Bronchial epithelial cell (primary cell): ENCODE results near the gene BCKDHA. TPM values are rescaled to one million over a fixed set of nuclear protein-coding genes. Genes with fewer than 3 reads are reported as not detected.

ENCODE experiments used
- DNase-seq: peaks from one replicate; pipeline ENCODE4 v3.0.0-alpha.2; 2010; ENCODE audit warnings: low read depth
- FAIRE-seq: peaks from 2 replicates; lab custom pipeline; 2011; peaks lifted over from hg19 to GRCh38; lab: Jason Lieb, UNC
- H3K27me3 ChIP-seq: 2 replicates; pipeline ENCODE4 v1.5.1; 2011; ENCODE audit warnings: low read length; ENCODE audit not compliant: control insufficient read depth, insufficient read depth
- H3K36me3 ChIP-seq: 2 replicates; pipeline ENCODE4 v1.5.1; 2011; ENCODE audit warnings: low read length; ENCODE audit not compliant: control insufficient read depth, insufficient read depth
- H3K4me3 ChIP-seq: 2 replicates; pipeline ENCODE4 v1.5.1; 2011; ENCODE audit warnings: mild to moderate bottlenecking, low read depth, low read length, control low read depth
- CTCF ChIP-seq: IDR thresholded peaks from 2 replicates; pipeline ENCODE4 v1.5.1; 2011; ENCODE audit warnings: mild to moderate bottlenecking, moderate library complexity, low read length, control low read depth, inconsistent platforms; ENCODE audit not compliant: insufficient read depth, severe bottlenecking
- total RNA-seq: library from RNA; depleted of rRNA; stranded (reverse); fragments of >200 nt; gene quantifications from 2 replicates; pipeline ENCODE4 v1.2.1, GENCODE V29; 2014

BCKDHA gene
- total RNA-seq, 1 donor from 2014 or later, result 41.6 TPM

- FAIRE-seq (no peak), DNase-seq (no peak)
- H3K4me3 ChIP-seq, result no peak overlapping the region
- TF ChIP-seq CTCF, result no peak
- H3K36me3 ChIP-seq, result peaks cover 18% of the 10 kb centered on the region
- H3K27me3 ChIP-seq, result no peaks in the 10 kb centered on the region
These were observed 12.9 kb downstream of the BCKDHA start for GRCh38 chr19:41410336-41411054.

- no peak overlapping the region for H3K4me3 ChIP-seq
- no peak for FAIRE-seq
- TF ChIP-seq CTCF, result no peak
- H3K36me3 ChIP-seq, result peaks cover 19% of the 10 kb centered on the region
- H3K27me3 ChIP-seq, result no peaks in the 10 kb centered on the region
- DNase-seq, result no peak
These were observed 13.7 kb downstream of the BCKDHA start for GRCh38 chr19:41411100-41411967.

- TF ChIP-seq CTCF, result no peak
- peaks cover 21% of the 10 kb centered on the region for H3K36me3 ChIP-seq
These were observed 14.3 kb downstream of the BCKDHA start for GRCh38 chr19:41411968-41412265.

GRCh38 chr19:41412953-41413352, 15.3 kb downstream of the BCKDHA start:
- no peak overlapping the region for H3K4me3 ChIP-seq
- H3K27me3 ChIP-seq, result no peaks in the 10 kb centered on the region
- DNase-seq (no peak), FAIRE-seq (no peak)
- peaks cover 23% of the 10 kb centered on the region for H3K36me3 ChIP-seq
- TF ChIP-seq CTCF, result no peak

More at GRCh38 chr19:41411968-41412265, 14.3 kb downstream of the BCKDHA start:
- DNase-seq, result peak; percentile 43
- Histone ChIP-seq H3K27me3 (no peaks in the 10 kb centered on the region), H3K4me3 (no peak overlapping the region)
- no peak for FAIRE-seq

GRCh38 chr19:41413947-41414346, 16.3 kb downstream of the BCKDHA start:
- FAIRE-seq (peak; percentile 36), DNase-seq (no peak)
- peaks cover 24% of the 10 kb centered on the region for H3K36me3 ChIP-seq

More at GRCh38 chr19:41413947-41414346, 16.3 kb downstream of the BCKDHA start:
- Histone ChIP-seq H3K27me3 (no peaks in the 10 kb centered on the region), H3K4me3 (no peak overlapping the region)
- no peak for TF ChIP-seq CTCF
